EL (cell line): ENCODE data around the gene CCNL1.
A peak's percentile ranks its signal among the peaks of the same experiment; 100 is the strongest.

Experiments
- DNase-seq: peaks from one replicate; pipeline ENCODE4 v3.0.0-alpha.2; 2016

The CCNL1 gene

GRCh38 chr3:157101486-157101885 lies 58.5 kb downstream of the CCNL1 start:
- DNase-seq, result no peak

- DNase-seq, result no peak
These were observed 59.1 kb downstream of the CCNL1 start for GRCh38 chr3:157100608-157101396.

DNA sequence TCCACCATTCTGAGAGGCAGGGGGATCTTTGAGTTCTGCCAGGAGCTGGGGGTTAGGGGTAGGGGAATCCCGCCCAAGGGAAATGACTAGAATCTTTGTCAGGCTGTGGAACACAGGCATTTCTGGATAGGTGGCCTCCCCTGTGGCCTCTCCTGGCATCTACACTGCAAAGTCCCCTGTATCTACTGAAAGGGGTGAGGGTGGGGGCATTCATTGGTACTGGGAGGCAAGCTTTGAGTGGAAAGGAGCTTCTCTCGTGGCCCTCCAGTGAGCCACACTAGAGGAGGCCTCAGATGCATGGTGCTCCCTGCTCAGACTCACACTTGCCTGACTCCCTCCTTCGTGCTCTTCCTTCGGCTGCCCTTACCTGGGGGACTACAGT lies 59.9 kb downstream of the CCNL1 start:
- DNase-seq, result no peak

- no peak for DNase-seq
These were observed 60.4 kb downstream of the CCNL1 start for GRCh38 chr3:157099326-157100095.

GRCh38 chr3:157098823-157099185 lies 61.1 kb downstream of the CCNL1 start:
- peak; percentile 52 for DNase-seq

- DNase-seq, result no peak
These were observed 61.7 kb downstream of the CCNL1 start for GRCh38 chr3:157098121-157098822.
